Middle frontal gyrus (tissue), 1 donor: Measurements from ENCODE around the gene SPTB.

Experiments used
- DNase-seq: peaks from one replicate; pipeline ENCODE4 v3.0.0-alpha.2; 2015; ENCODE audit warnings: low spot score; ENCODE audit errors: extremely low spot score

SPTB gene

DNA sequence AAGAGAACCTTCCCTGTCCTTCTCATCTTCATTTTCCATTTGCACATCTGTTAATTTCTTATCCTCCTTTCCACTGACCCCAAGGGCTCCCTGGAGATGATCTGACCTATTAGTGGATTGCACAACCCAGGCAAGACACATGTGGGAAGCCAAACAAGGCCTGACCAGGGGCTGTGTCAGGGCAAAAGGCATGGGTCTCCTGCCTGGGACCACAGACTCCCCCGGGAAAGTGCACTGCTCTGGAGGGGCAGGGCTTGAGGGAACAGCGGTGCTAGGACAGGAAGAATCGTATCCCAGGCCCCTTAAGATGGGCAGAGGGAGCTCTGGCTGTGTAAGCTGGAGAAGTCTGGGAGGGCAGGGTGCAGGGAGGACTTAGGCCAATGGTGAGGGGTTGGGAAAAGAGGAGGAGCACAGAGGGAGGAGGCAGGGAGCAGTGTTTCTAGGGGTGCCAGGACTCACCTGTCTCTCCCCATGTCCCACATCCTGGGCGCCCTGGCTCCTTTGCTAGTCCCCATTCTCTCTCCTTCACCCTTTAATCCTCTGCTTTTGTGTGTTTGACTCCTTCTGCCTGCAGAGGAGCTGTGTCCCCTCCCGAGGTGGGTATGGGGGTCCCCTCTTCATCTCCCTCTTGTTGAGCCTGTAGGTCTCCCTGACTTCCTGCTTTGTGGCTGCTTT lies 150.2 kb downstream of the SPTB start:
- DNase-seq = no peak

DNA sequence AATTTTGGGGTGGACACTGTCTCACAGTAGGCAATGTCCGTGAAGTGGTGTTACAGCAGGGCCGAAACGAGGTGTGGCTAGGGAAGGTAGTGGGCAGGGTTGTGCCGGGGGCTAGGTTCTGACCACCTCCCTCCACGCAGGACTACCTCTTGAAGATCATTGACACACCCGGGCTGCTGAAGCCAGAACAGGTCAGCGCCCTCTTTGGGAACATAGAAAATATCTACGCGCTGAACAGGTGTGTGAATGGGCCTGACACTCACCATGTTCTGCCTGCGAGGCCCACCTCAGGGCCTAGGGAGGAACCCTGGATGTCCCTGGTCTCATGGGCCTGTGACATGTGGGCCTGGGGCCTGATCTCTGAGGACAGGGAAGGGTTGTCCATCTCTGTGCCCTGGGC lies 150.9 kb downstream of the SPTB start:
- DNase-seq = no peak

DNA sequence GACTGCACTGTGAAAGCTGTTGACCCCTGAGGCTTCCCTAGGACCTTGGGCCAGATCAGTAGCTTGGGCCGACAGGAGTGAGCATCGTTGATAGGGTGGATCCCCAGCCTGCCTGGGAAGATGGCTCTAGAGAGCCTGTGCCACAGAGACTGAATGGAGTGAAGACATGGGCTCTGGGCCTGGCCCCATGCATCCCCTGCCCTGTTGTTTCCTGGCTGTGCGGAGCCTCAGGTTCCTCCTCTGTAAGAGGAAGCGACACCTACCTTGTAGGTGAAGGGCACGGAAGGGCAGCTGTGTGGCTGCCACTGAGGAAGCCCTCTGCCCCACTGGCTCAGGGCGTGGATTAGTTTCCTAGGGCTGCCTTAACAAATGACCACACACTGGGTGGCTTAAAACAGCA lies 151.6 kb downstream of the SPTB start:
- no peak for DNase-seq

DNA sequence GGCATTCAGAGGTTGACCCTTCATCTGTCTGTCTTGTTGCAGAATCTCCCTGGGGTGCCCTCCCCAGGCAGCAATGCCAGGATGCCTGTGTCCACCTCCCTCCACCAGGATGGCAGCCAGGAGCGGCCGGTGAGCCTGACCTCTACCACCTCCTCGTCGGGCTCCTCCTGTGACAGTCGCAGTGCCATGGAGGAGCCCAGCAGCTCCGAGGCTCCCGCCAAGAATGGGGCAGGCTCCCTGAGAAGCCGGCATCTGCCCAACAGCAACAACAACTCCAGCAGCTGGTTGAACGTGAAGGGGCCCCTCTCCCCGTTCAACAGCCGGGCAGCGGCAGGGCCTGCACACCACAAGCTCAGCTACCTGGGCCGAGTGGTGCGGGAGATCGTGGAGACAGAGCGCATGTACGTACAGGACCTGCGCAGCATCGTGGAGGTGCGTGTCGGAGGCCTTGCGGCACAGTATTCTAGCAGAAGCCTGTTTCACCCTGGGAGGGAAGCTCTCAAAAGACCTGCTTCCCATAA lies 152.1 kb downstream of the SPTB start:
- no peak for DNase-seq

DNA sequence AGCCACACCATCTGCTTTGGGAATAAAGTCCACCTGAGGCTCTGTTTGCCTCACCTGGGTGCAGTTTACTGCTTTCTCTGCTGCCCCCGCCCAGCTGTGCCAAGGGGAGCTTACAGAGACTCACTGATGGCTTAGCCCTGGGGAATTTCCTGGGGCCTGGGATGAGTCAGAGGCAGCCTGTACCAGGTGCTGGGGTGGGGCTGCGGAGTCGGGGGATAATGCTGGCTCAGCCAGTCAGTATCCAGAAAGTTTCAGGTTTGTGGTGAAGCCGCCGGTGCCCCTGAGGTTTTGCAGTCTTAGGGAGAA lies 153.2 kb downstream of the SPTB start:
- no peak for DNase-seq

DNA sequence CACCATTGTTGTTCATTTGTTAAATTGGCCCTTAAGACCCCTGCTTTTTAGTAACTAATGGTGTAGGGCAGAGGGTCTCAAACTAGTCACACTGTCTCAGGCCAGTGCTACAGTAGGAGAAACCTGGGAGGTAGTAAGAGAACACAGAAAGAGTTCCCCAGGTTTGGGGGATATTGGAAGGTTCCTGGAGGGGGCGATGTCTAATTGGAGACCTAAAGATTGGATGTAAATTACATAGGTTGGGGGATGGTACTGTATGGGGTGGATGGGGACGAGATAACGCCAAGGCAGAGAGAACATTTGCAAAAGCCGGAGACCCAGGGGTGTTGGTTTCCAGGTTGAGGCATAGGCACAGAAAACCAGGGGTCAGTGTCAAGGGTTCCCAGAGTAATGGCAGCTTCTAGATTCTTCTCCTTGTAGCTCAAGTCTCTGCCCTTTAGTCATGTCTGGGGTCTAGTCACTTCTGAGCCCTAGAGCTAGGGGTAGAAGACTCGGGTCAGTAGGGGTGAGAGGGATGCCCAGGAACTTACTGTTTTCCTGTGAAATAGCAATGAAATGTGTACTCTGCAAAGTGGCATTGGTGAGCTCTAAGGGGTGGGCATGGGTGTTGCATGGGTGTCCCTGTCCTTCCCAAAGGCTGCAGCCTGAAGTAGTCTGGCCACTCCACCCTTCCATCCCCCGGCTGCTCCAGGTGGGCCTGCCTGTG lies 153.7 kb downstream of the SPTB start:
- DNase-seq = no peak

DNA sequence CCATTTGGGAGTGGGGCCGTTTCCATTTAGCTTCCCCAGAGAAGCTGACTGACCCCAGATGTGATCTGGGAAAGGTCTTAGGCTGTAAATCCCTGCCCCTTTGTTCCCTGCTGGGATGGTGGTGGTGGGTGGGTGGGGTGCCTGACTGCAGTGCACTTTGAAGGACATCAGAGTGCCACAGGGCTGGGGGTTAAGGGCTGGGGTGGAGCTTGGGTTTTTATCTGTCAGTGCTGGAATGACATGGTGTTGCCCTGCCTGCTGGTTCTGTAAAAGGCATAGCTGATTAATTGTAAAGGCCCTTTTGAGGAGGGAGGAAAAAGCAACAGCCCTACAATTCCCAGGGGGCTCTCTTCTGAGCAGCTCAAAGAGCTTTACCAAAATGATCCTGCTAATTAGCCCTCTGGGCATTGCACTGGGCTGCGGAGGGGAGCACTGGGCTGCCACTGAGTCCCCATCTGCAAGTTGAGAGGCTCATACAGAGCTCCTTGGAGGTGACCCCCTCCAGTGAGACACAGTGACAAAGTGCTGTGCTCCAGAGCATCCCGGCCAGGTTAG lies 154.4 kb downstream of the SPTB start:
- no peak for DNase-seq

DNA sequence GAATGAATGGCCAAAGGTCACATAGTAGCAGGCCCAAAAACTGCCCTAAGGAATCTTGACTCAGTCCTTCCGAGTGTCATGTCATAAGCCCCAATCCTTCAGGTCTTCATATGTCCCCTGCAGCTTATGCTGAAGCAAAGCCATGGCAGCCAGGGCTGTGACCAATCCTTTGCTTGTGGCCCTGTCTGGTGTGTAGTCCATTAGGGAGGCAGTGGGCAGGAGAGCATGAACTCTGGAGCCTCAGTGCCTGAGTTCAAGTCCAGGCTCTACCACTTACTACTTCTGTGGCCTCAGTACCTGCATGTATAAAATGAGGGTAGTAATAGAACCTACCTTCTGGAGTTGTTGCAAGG lies 155.2 kb downstream of the SPTB start:
- no peak for DNase-seq

DNA sequence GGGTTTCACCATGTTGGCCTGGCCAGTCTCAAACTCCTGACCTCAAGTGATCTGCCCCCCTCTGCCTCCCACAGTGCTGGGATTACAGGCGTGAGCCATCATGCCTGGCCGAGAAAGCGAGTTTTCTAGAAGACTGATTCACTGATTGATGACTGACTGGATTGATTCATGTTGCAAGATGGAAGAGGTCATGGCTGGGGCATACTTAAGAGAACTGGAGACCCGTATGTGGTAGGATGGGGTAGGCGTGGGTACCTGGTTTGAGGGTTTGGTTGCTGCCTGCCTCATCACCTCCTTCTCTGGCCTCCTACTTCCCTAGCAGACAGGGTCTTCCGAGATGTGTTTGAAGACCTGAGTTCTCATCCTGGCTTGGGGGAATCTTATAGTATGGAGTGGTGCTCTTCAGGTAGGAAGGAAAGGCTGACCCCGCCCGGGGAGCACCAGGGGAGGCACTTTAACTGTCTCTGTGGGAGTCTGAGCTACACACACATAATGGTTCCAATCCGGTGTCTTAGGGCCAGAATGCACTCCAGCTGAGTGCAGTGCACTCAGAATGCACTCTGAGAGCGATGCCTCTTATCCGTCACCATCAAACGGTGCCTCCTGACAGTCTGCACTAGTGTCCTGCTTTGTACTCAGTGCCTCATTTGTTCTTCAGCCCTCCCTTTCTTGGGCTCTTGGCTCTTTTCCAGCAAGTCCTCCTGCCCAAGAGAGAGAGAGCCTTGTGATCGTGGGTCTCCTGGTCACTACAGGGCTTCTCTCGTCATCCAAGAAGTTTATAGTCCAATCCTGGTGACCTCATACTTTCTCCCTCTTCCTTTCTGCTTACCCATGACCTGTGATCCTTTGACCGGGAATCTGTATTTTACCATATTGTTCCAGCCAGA lies 155.8 kb downstream of the SPTB start:
- DNase-seq = no peak

DNA sequence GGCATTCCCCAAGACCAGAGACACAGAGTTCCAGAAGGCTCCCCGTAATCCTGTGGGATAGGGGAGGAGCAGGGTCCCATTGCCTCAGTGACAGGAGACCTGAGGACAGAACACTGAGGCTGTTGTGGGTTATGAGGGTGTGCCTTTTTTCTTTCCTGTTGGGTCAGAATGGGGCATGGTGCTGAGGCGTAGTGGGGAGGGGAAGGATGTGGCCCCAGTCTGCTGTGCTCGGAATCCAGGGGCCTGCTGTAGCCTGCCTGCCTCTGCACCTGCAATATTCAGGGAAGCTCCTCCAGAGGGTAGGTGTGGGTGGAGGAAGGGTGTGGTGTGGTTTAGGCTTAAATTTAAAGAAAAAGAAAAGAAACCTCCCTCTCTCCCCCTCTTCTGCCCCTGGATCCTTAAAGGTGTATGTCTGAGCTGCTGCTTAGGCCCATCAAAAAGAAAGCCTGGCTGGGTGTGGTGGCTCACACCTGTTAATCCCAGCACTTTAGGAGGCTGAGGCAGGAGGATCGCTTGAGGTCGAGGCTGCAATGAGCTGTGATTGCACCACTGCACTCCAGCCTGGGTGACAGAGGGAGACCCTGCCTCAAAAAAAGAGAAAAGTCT lies 156.8 kb downstream of the SPTB start:
- DNase-seq = no peak

DNA sequence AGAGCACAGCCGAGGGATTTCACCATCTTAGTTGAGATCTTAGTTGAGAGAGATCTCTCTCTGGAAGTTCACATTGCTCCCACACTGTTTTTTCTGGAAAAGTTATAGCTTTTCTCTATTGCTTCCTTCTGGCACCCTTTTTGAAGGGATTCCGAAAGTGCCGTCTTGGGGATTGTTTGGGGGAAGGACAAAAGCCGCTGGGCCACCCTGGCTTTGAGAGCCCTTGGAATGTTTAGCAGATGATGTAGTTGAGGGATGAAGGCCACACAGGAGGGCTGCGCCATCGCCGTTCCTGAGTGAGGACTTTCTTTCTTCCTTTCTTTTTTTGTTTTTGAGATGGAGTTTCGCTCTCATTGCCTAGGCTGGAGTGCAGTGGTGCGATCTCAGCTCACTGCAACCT lies 157.8 kb downstream of the SPTB start:
- no peak for DNase-seq

DNA sequence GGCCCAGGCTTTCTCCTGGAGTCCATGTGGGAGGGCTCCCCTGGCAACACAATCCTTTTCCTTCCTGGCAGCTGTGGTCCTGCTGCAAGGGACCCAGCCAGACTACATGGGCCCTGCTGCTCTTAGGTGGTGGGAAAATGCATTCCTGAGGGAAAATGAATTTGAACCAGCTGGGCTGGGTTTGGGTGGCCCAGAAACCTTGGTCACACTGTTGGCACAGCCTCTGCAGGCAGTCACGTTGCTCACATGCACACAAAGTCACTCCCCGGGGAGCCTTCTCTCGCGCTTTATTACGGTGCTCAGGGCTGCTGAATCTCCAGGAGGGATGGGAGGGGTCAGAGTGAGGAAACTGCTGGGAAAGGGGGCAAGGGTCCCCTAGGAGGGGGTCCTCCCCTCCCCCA lies 158.3 kb downstream of the SPTB start:
- no peak for DNase-seq

DNA sequence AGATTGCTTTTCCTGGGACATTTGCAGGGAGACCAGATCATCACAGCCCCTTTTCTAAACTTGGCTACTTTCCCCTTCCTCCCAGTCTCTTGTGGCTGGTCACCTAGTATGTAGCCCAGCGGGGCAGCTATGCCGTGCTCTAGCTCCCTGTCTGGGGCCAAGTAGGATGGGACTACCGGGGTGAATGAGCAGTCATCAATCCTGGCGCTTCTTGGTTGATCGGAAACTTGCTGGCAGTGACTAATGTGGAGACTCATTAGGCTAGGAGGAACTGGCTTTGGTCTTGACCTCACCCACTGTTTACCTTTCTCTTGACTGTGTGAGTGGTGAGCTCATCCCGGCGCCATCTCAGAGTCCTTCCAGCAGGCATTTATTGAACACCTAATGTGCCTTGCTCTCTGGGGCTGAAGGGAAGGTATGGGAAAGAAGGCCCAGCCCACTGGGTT lies 159.6 kb downstream of the SPTB start:
- no peak for DNase-seq

DNA sequence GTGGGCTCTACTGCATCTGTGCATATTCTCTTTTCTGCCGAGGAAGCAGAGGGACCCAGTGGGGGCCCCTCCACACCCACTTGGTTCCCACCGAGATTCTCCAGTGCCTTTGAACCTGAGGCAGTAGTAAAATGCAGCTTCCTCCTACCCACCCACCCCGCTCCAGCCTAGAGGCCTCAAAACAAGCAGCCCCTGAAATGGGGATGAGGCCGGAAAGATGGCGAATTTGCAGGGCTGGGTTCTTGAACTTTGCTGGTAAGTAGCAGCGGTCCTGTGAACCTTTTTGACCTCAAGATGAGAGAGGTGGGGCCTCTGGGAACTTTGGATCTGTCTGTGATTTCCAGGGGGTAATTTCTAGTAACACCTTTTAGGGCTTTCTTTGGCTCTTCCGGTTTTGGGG lies 160.1 kb downstream of the SPTB start:
- DNase-seq = no peak

DNA sequence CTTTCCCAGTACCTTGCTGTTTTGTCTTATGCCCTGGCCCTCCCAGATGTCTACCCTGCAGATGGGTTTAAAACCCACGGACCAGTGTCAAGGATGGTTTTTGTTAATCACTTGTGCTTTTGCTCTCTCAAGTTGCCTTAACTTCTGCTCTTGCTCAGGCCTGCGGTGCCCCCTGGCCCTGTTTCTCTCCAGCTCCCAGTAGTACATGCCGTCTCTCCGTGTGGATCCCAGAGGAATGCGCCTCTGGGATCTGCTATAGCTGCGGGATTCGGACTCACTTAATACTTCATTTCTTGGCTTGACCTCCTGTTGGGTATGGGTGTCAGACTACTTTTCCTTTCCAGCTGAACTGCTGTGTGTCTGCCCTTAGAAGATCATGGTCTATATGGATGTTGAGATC lies 160.9 kb downstream of the SPTB start:
- DNase-seq = no peak

DNA sequence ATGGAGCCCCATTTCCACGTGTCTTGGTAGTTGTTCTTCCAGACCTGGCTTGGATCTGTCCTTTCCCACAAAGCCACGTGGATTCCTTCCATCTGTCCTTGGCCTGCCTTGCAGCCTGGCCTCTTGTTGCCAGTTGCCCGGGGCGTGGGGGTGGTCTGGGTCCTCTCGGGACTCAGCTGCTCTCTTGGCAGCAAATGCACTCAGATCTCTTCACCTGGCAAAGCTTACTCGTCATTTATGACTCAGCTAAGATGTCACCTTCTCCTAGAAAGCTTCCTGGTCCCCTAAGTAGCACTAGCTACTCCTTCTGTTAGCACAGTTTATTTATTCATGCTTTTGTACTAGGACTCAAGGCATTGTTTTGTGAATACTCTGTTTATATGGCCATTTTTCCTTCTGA lies 161.8 kb downstream of the SPTB start:
- no peak for DNase-seq

DNA sequence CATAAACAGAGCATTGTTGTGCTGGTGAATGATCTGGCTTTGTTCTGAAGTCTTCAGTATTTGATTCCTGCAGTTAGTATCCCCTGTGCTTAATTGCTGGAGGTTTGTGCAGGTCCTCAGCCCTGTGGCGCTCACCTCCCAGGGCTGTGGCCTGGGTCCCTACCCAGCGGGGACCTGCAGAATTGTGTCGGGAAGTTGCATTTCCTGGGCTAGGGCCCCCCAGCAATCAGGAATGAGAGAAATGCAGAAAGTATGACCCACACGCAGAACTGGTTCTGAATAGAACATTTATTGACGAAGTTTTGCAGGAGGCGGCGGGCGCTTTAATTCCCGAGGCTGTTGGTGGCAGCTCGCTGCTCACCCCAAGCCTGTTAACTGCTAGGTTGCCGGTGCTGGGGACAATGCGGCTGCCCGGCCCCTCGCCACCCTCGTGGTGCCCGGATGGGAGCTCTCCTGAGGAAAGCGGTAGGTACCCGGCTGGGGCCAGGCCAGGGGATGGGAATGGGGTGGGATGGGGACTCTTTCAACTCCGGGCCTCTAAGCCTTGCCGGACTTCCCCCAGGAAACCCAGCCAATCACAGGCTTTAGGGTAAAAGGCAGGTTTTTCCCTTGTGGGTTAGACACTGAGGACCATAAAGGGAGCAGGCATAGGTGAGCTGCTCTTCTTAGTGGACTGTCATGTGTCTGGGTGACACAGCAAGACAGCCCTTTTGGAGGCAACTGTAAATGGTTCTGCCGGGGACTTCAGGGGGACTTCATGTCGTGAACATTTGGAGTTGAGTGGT lies 163.9 kb downstream of the SPTB start:
- no peak for DNase-seq

DNA sequence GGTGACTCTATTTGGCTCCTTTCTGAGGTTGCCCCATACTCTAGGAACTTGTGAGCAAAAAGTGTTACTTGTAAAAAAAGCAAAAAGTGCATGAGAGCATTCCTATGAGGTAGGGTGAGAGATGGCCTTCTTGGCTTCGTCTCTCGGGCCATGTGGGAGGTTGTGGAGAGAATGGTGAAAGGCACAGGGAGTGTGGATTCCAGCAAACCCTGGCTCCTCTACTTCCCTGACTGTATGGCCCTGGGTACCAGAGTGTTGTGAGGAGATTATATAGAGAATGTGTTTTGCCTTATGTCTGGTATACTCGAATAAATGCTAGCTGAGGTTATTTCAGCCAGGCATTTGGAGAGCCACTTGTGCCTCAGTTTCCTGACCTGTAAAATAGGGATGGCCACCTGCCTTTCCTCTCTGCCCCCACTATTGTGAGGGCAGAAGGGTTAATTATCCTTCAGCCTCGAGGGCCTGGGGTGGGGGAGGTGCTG lies 164.5 kb downstream of the SPTB start:
- DNase-seq = no peak

DNA sequence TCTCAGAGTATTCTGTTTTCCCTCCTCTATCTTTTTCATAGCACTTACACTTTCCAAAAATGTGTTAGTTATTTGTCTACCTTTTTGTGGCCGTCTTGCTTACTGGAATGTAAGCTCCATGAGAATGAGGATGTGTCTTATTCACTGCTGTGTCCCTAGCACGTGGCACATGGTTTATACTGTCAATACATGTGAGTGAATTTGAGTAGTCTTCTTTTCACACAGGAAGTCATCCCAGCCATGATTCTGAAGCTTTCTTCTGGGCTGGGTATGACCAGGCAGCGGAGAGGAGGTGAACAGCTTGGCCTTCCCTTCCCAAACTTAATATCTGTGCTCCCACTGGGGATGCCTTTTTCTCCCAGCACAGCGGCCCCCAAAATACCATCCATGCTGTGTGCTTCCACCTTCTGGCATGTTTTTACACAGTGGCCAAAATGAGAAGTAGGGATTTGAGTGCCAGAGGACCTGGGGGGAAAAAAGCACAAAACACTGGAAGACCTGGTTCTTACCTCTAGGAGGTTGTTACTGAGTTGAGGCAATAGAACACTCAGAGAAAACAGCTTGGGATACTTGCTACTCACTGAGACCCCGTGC lies 165.2 kb downstream of the SPTB start:
- no peak for DNase-seq

DNA sequence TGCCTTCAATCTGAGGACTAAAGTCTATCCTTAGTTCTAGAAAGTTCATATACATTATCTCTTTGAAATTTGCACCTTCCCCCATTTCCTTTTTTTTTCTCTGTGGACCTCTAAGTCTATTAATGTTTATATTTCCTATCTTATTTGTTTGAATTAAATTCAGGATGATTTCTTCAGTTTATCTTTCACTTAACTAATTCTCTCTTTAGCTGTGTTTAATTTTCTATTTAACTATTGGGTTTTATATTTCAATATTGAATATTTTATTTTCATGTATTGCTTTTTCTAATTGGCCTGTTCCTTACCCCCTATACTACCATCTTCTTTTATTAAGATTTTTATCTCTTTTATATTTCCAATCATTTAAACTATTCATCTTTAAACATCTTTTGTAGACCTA lies 166.0 kb downstream of the SPTB start:
- DNase-seq = no peak
